ENCODE data around the gene WNT6. TPM values are rescaled to one million over a fixed set of nuclear protein-coding genes. Genes with fewer than 3 reads are reported as not detected.

Gene WNT6
- total and polyA plus RNA-seq, 2 experiments from 2014 or later = 0.49 TPM; not detected in 1

DNA sequence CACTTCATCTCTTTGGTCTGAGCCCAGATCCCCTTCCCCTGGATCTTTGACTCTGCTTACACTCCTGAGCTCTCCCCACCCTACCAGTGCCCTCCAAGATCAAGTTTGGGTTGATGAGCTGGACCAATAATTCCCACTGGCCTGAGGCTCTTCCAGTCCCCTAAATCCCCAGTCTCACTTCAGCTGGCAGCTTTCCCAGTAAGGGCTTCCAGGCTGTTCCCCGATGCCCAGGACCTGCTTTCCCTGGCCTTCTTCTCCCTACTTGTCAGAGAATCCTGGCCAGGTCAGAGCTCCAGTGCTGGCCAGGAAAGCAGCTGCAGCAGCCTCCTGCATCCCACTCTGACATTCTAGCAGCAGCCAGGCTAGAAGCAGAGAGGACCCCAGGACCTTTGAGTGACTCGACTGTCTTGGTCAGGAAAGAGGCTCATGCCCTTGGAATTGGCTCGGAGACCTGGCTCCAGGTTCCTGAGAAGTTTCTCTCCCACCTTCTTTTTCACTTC is 3.5 kb downstream of the WNT6 start:
- H3K27ac ChIP-seq = no peak overlapping the region
- no peaks in the 10 kb centered on the region for H3K36me3 ChIP-seq
- no peaks in the 10 kb centered on the region for H3K9me3 ChIP-seq (ENCODE audit: low read depth)
- H3K27me3 ChIP-seq = peaks cover 98% of the 10 kb centered on the region
- H3K4me3 ChIP-seq = no peak overlapping the region
- H3K4me1 ChIP-seq (ENCODE audit: low read depth) = peaks cover 7% of the 10 kb centered on the region
- TF ChIP-seq, protein P1, sequence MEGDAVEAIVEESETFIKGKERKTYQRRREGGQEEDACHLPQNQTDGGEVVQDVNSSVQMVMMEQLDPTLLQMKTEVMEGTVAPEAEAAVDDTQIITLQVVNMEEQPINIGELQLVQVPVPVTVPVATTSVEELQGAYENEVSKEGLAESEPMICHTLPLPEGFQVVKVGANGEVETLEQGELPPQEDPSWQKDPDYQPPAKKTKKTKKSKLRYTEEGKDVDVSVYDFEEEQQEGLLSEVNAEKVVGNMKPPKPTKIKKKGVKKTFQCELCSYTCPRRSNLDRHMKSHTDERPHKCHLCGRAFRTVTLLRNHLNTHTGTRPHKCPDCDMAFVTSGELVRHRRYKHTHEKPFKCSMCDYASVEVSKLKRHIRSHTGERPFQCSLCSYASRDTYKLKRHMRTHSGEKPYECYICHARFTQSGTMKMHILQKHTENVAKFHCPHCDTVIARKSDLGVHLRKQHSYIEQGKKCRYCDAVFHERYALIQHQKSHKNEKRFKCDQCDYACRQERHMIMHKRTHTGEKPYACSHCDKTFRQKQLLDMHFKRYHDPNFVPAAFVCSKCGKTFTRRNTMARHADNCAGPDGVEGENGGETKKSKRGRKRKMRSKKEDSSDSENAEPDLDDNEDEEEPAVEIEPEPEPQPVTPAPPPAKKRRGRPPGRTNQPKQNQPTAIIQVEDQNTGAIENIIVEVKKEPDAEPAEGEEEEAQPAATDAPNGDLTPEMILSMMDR (IDR thresholded peaks at IDR 0.05; ENCODE audit: low read depth, low read length) = no peak
- DNase-seq (ENCODE audit: low read depth in 1 of 2, low spot score in 1 of 2) = no peak

DNA sequence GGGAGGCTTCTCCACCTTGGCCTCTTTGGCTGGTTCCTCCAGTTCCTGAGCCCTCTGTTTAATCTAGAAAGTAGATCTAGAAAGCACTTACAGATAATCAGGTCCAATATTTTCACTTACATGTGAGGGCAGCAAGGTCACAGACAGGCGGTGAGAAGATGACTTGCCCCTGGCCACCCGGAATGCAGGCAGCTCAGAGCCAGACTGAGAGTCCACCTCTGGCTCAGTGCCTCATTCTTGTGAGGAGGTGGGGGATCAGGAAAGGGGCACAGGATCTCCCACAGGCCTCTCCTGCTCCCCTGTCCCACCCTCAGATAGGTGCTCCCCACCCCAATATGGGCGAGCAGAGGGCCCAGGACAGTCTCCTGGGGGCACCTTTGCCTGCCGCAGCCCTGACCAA is 5.8 kb downstream of the WNT6 start:
- H3K4me1 ChIP-seq (ENCODE audit: low read depth) = peaks cover 2% of the 10 kb centered on the region
- H3K27me3 ChIP-seq = peaks cover 98% of the 10 kb centered on the region
- no peak for DNase-seq (ENCODE audit: low read depth in 1 of 2, low spot score in 1 of 2)

DNA sequence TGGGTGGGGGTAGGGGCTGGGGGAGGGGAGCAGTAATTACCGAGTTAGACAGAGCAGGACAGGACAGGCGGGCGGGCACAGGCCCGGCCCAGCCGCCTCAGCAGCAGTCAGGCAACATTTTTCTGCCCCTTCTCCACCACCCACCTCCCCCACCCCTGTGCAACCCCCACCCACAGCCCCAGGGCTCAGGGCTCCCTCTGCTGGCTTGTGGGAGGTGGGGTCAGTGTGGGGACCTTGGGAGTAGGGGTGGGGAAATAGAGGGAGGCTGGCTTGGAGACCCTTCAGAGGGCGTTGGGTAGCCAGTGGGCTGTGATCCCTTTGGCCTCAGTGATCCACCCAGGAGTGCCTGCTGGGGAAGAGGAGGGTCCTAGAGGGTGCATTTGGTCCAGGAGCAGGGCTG is 6.4 kb downstream of the WNT6 start:
- no peak for DNase-seq (ENCODE audit: low read depth in 1 of 2, low spot score in 1 of 2)
- H3K4me3 ChIP-seq = no peak overlapping the region

More for the DNA sequence above, 5.8 kb downstream of the WNT6 start:
- H3K9me3 ChIP-seq (ENCODE audit: low read depth) = no peaks in the 10 kb centered on the region
- H3K36me3 ChIP-seq = no peaks in the 10 kb centered on the region
- TF ChIP-seq, protein P1 (IDR thresholded peaks at IDR 0.05; ENCODE audit: low read depth, low read length) = no peak
- H3K27ac ChIP-seq = no peak overlapping the region
- H3K4me3 ChIP-seq = no peak overlapping the region

DNA sequence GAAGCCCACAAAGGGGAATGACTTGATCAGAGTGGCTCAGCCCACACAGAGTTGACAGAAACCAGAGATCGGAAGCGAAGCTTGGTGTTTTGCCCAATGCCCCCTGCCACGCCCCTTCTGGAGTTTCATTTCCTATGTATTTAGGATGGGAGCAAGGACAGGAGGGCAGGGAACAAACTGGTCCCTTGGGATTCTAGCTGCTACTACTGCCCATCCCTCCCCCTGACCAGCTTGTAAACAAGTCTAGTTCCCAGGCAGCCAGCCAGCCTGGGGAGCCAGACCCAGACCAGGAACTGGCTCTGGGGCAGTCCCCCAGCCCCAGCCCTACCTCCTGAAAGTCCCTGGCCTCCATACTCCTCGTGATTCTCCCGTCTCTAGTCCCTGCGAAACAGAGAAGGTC is 8.3 kb downstream of the WNT6 start:
- TF ChIP-seq, protein P1 (IDR thresholded peaks at IDR 0.05; ENCODE audit: low read depth, low read length) = no peak
- no peak overlapping the region for H3K4me3 ChIP-seq
- H3K9me3 ChIP-seq (ENCODE audit: low read depth) = no peaks in the 10 kb centered on the region
- peaks cover 100% of the 10 kb centered on the region for H3K27me3 ChIP-seq
- no peak for DNase-seq (ENCODE audit: low read depth in 1 of 2, low spot score in 1 of 2)
- no peak overlapping the region for H3K27ac ChIP-seq
- no peaks in the 10 kb centered on the region for H3K4me1 ChIP-seq (ENCODE audit: low read depth)
- H3K36me3 ChIP-seq = no peaks in the 10 kb centered on the region

More for the DNA sequence above, 6.4 kb downstream of the WNT6 start:
- Histone ChIP-seq H3K9me3 (ENCODE audit: low read depth) (no peaks in the 10 kb centered on the region), H3K36me3 (no peaks in the 10 kb centered on the region), H3K27me3 (peaks cover 100% of the 10 kb centered on the region), H3K27ac (no peak overlapping the region), H3K4me1 (ENCODE audit: low read depth) (no peaks in the 10 kb centered on the region)
- TF ChIP-seq, protein P1 (IDR thresholded peaks at IDR 0.05; ENCODE audit: low read depth, low read length) = no peak

DNA sequence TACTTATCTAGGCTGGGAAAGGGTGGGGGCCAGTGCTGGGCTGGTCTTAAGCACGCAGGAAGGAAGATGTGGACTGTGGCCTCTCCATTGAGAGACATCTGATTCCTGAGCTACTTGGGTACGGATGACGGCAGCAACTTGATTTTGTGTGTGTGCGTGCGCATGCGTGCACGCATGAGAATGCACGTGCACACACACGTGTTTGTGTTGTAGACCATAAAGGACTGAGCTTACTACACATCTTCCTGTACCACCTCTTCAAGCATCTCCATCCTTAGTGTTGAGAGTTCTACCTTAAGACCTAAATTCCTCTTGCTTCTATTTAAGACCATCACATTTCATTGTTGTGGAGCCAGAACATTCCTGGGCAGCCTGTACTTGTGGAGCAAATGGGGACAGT is 9.5 kb downstream of the WNT6 start:
- Histone ChIP-seq H3K4me3 (no peak overlapping the region), H3K36me3 (no peaks in the 10 kb centered on the region), H3K27me3 (peaks cover 100% of the 10 kb centered on the region), H3K9me3 (ENCODE audit: low read depth) (no peaks in the 10 kb centered on the region), H3K27ac (no peak overlapping the region), H3K4me1 (ENCODE audit: low read depth) (no peaks in the 10 kb centered on the region)
- TF ChIP-seq, protein P1 (IDR thresholded peaks at IDR 0.05; ENCODE audit: low read depth, low read length) = no peak
- no peak for DNase-seq (ENCODE audit: low read depth in 1 of 2, low spot score in 1 of 2)

DNA sequence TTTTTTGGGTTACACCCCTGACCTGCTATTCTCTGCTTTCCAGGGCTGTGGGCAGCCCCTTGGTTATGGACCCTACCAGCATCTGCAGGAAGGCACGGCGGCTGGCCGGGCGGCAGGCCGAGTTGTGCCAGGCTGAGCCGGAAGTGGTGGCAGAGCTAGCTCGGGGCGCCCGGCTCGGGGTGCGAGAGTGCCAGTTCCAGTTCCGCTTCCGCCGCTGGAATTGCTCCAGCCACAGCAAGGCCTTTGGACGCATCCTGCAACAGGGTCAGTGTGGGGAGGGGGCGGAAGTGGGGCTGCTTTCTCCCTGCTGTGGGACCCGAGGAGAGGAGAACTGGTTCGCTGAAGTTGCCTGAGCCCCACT is 11.4 kb downstream of the WNT6 start:
- DNase-seq (ENCODE audit: low read depth in 1 of 2, low spot score in 1 of 2) = no peak
- Histone ChIP-seq H3K4me3 (no peak overlapping the region), H3K9me3 (ENCODE audit: low read depth) (no peaks in the 10 kb centered on the region), H3K27ac (no peak overlapping the region), H3K27me3 (peaks cover 100% of the 10 kb centered on the region), H3K36me3 (no peaks in the 10 kb centered on the region), H3K4me1 (ENCODE audit: low read depth) (no peaks in the 10 kb centered on the region)
- TF ChIP-seq, protein P1 (IDR thresholded peaks at IDR 0.05; ENCODE audit: low read depth, low read length) = no peak
